ENCODE measurements around the gene IRAK2.
"Not testable (repeated sequence)": the region's sequence is repeated elsewhere in the genome, so short reads cannot be mapped to it uniquely, and the experiment has no call there.

GRCh38 chr3:10164201-10164545 is 546 bp upstream of the IRAK2 start:
- not testable (repeated sequence) for TF ChIP-seq CTCF, POLR2A (IDR thresholded peaks at IDR 0.05)
